K562 (cell line): ENCODE measurements around the gene UFSP2. TPM values are rescaled to one million over a fixed set of nuclear protein-coding genes. Genes with fewer than 3 reads are reported as not detected.

Source experiments
- BCOR ChIP-seq: fragments of 450-650 bp; IDR thresholded peaks from 2 replicates; pipeline ENCODE4 v1.6.1; 2016
- CREB3L1 ChIP-seq: fragments of 450-650 bp; IDR thresholded peaks from 2 replicates; pipeline ENCODE4 v1.6.1; 2014; ENCODE audit warnings: low read depth, mild to moderate bottlenecking, moderate library complexity, borderline replicate concordance
- EHMT2 ChIP-seq: fragments of 450-650 bp; IDR thresholded peaks from 2 replicates; pipeline ENCODE4 v1.6.1; 2018; ENCODE audit warnings: antibody characterized with exemption
- FOXA1 ChIP-seq: fragments of 450-650 bp; IDR thresholded peaks from 2 replicates; pipeline ENCODE4 v1.6.1; 2016; ENCODE audit warnings: mild to moderate bottlenecking, borderline replicate concordance
- GATAD2B ChIP-seq: fragments of 450-650 bp; IDR thresholded peaks from 2 replicates; pipeline ENCODE4 v1.6.1; 2017; ENCODE audit warnings: mild to moderate bottlenecking, borderline replicate concordance
- HMGN3 ChIP-seq: IDR thresholded peaks from 2 replicates; pipeline ENCODE4 v1.6.1; 2011; ENCODE audit warnings: borderline replicate concordance, low read depth, mild to moderate bottlenecking, mixed read lengths, low read length; ENCODE audit not compliant: insufficient read length; ENCODE audit errors: extremely low read depth
- JUND ChIP-seq, 2 experiments: IDR thresholded peaks; 2 replicates in 1 of 2; 3 replicates in 1 of 2; pipeline ENCODE4 v1.6.1; 2011; ENCODE audit warnings: borderline replicate concordance in 2 of 2, low read depth in 2 of 2, low read length in 2 of 2, improper control_type of control experiment in 1 of 2, missing biosample characterization in 1 of 2, missing genetic modification characterization in 1 of 2, missing genetic modification reagents in 1 of 2
- NCOA6 ChIP-seq: fragments of 450-650 bp; IDR thresholded peaks from 2 replicates; pipeline ENCODE4 v1.6.1; 2017; ENCODE audit warnings: mild to moderate bottlenecking
- PKNOX1 ChIP-seq: fragments of 450-650 bp; IDR thresholded peaks from 2 replicates; pipeline ENCODE4 v1.6.1; 2016
- RCOR1 ChIP-seq, 2 experiments: IDR thresholded peaks; 2 replicates each; pipeline ENCODE4 v1.6.1; 2012; ENCODE audit warnings: low read depth in 2 of 2, low read length in 2 of 2, borderline replicate concordance in 1 of 2, improper control_type of control experiment in 1 of 2
- SAFB2 ChIP-seq: fragments of 200-400 bp; formaldehyde crosslinking; IDR thresholded peaks from 2 replicates; pipeline ENCODE4 v1.6.1; 2018; ENCODE audit warnings: borderline replicate concordance, low read length, low read depth, moderate library complexity; ENCODE audit not compliant: severe bottlenecking
- SMARCA4 ChIP-seq: fragments of 450-650 bp; IDR thresholded peaks from 2 replicates; pipeline ENCODE4 v1.6.1; 2016
- SMARCC2 ChIP-seq: fragments of 450-650 bp; IDR thresholded peaks from 2 replicates; pipeline ENCODE4 v1.6.1; 2017; ENCODE audit warnings: antibody characterized with exemption, moderate library complexity, mild to moderate bottlenecking, low read depth
- TCF3 ChIP-seq: sonication (generic); formaldehyde crosslinking; IDR thresholded peaks from 2 replicates; pipeline ENCODE4 v1.4.0; 2020; ENCODE audit warnings: mild to moderate bottlenecking, missing genetic modification reagents
- ZBTB2 ChIP-seq: fragments of 450-650 bp; IDR thresholded peaks from 2 replicates; pipeline ENCODE4 v1.6.1; 2016; ENCODE audit warnings: antibody characterized with exemption
- ZNF609 ChIP-seq: sonication (generic); formaldehyde crosslinking; IDR thresholded peaks from 2 replicates; pipeline ENCODE4 v1.8.1; 2023; ENCODE audit warnings: missing genetic modification reagents, mild to moderate bottlenecking, borderline replicate concordance
- polyA plus RNA-seq, 8 experiments: library from polyadenylated mRNA; depleted of rRNA in 4 of 8; stranded (reverse) in 5 of 8; unstranded in 3 of 8; fragments of >200 nt; fragmentation: Nextera tagmentation in 2 of 8; fragmentation: Illumina TruSeq in 1 of 8; extraction: Ambion mirVana in 2 of 8; extraction: Trizol in 1 of 8; gene quantifications; 2 replicates each; pipeline versions ENCODE4 v1.2.1 to v1.2.3, GENCODE V29; 2011 to 2014; ENCODE audit warnings: inconsistent platforms in 1 of 8, missing spikeins in 1 of 8
- total RNA-seq, 7 experiments: library from RNA; depleted of rRNA in 6 of 7; stranded (reverse); fragments of >200 nt in 6 of 7; fragmentation: Illumina TruSeq in 2 of 7; extraction: Trizol in 2 of 7; gene quantifications; 2 replicates each; pipeline versions ENCODE4 v1.2.1 to v1.2.3, GENCODE V29; 2011 to 2021; ENCODE audit warnings: low replicate concordance in 1 of 7

UFSP2 gene
- total and polyA plus RNA-seq, 9 of the 15 experiments (the other 6 are each of a cell fraction or from before 2014, with no cell fraction given) = 20.1 to 55.8 (median 26.6) TPM

- TF ChIP-seq JUND (IDR thresholded peaks at IDR 0.05; ENCODE audit: borderline replicate concordance, low read depth, low read length) = peak; percentile 16; the same call in 1 of the 2 replicates
- TF ChIP-seq JUND (tag; IDR thresholded peaks at IDR 0.05; ENCODE audit: borderline replicate concordance, low read depth, low read length) = no peak; the same call in 2 of the 3 replicates
- no peak for TF ChIP-seq FOXA1
- TF ChIP-seq NCOA6 = no peak
- TF ChIP-seq BCOR = no peak
- peak; percentile 12; the same call in 1 of the 2 replicates for TF ChIP-seq PKNOX1
- TF ChIP-seq SMARCC2 = peak; percentile 63; the same call in 1 of the 2 replicates
- 0 out of 2 replicates have a peak, but pooled peaks have one; percentile 30 for TF ChIP-seq ZBTB2
- no peak for TF ChIP-seq SAFB2
- TF ChIP-seq CREB3L1 = no peak
- 0 out of 2 replicates have a peak, but pooled peaks have one; percentile 46 for TF ChIP-seq EHMT2
- no peak for TF ChIP-seq ZNF609 (CRISPR knock-in tag)
- peak; percentile 36; the same call in 1 of the 2 replicates for TF ChIP-seq GATAD2B
- peak; percentile 68 for TF ChIP-seq TCF3 (CRISPR knock-in tag)
- TF ChIP-seq SMARCA4 = peak; percentile 83; the same call in 1 of the 2 replicates
- TF ChIP-seq HMGN3 = no peak
- peak in 1 of 2 experiments; percentile 75; a peak in 1 of 4 replicates for TF ChIP-seq RCOR1 (IDR thresholded peaks at IDR 0.05; ENCODE audit: borderline replicate concordance in 1 of 2, low read depth in 2 of 2, low read length in 2 of 2)
Measured at GRCh38 chr4:185357733-185358440, 67.9 kb downstream of the UFSP2 start (continued).
